ENCODE measurements around the gene PAQR5. TPM values are rescaled to one million over a fixed set of nuclear protein-coding genes. Genes with fewer than 3 reads are reported as not detected.

Gene PAQR5
- total and polyA plus RNA-seq, 9 of the 15 experiments (the other 6 are each of a cell fraction or from before 2014, with no cell fraction given), result 0.04 to 0.08 TPM; not detected in 7

GRCh38 chr15:69271217-69271616 lies 27.5 kb upstream of the PAQR5 start (continued):
- TF ChIP-seq THAP7 (CRISPR knock-in tag; IDR thresholded peaks at IDR 0.05) (no peak), ARID3A (IDR thresholded peaks at IDR 0.05; ENCODE audit: borderline replicate concordance, low read depth, low read length) (no peak), NUFIP1 (IDR thresholded peaks at IDR 0.05; ENCODE audit: partially characterized antibody) (no peak), TSC22D4 (tag; IDR thresholded peaks at IDR 0.05) (no peak), ZNF398 (CRISPR knock-in tag; IDR thresholded peaks at IDR 0.05) (no peak), PATZ1 (CRISPR knock-in tag; IDR thresholded peaks at IDR 0.05; ENCODE audit: borderline replicate concordance) (no peak)
- TF ChIP-seq, protein P1, sequence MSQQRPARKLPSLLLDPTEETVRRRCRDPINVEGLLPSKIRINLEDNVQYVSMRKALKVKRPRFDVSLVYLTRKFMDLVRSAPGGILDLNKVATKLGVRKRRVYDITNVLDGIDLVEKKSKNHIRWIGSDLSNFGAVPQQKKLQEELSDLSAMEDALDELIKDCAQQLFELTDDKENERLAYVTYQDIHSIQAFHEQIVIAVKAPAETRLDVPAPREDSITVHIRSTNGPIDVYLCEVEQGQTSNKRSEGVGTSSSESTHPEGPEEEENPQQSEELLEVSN (IDR thresholded peaks at IDR 0.05; ENCODE audit: borderline replicate concordance in 1 of 2, extremely low read depth in 1 of 2, insufficient read depth in 1 of 2, insufficient read length in 1 of 2, low read depth in 1 of 2, low read length in 1 of 2, poor library complexity in 1 of 2, severe bottlenecking in 1 of 2), result no peak
